Measurements from ENCODE around the gene MAGI3.

Gene MAGI3

DNA sequence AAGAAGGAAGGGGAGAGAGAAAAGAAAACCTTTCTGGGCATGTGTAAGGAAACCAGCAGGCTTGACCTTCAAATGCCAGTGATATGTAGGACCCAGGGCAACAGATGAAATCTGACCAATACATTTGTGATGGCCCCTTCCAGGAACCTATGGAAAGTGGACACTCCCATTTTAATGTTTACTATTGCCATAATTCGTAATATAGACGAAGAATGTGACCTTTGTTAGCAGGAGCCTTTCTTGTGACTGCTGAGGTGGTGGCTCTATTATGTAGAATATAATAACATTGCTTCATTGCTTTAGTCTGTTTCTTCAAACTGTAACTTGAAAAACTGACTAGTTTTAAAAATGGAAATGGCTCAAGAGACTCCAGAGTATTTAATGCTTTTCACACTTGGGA lies 150.8 kb downstream of the MAGI3 start:
- H3K79me2 ChIP-seq (ENCODE audit: low read length) = no peaks in the 10 kb centered on the region
- no peaks in the 10 kb centered on the region for H3K36me3 ChIP-seq (replicated peaks; ENCODE audit: low read depth, low read length)
- no peak overlapping the region for H3K4me2 ChIP-seq (ENCODE audit: low read length)
- H3K9me3 ChIP-seq (ENCODE audit: insufficient read depth, low read length) = no peaks in the 10 kb centered on the region
- H4K20me1 ChIP-seq (ENCODE audit: insufficient read depth, low read length) = no peaks in the 10 kb centered on the region
- H3K4me3 ChIP-seq (ENCODE audit: low read length) = no peak overlapping the region
- H2AFZ ChIP-seq (ENCODE audit: low read depth, low read length) = no peak overlapping the region
- H3K9ac ChIP-seq (ENCODE audit: low read length) = no peak overlapping the region
- no peaks in the 10 kb centered on the region for H3K27me3 ChIP-seq (ENCODE audit: low read depth, low read length)
- H3K27ac ChIP-seq (ENCODE audit: low read length) = no peak overlapping the region
- TF ChIP-seq EZH2phosphoT487 (IDR thresholded peaks at IDR 0.05; ENCODE audit: low read depth) = no peak
- TF ChIP-seq CTCF (IDR thresholded peaks at IDR 0.05; ENCODE audit: low read depth, low read length) = no peak
- H3K4me1 ChIP-seq (ENCODE audit: low read length) = no peaks in the 10 kb centered on the region

- Histone ChIP-seq H3K9ac (ENCODE audit: low read length) (no peak overlapping the region), H3K27ac (ENCODE audit: low read length) (no peak overlapping the region), H3K79me2 (ENCODE audit: low read length) (no peaks in the 10 kb centered on the region), H3K9me3 (ENCODE audit: insufficient read depth, low read length) (no peaks in the 10 kb centered on the region), H2AFZ (ENCODE audit: low read depth, low read length) (no peak overlapping the region), H3K36me3 (replicated peaks; ENCODE audit: low read depth, low read length) (no peaks in the 10 kb centered on the region), H3K27me3 (ENCODE audit: low read depth, low read length) (no peaks in the 10 kb centered on the region), H3K4me2 (ENCODE audit: low read length) (no peak overlapping the region), H3K4me3 (ENCODE audit: low read length) (no peak overlapping the region), H3K4me1 (ENCODE audit: low read length) (no peaks in the 10 kb centered on the region), H4K20me1 (ENCODE audit: insufficient read depth, low read length) (no peaks in the 10 kb centered on the region)
- no peak for TF ChIP-seq CTCF (IDR thresholded peaks at IDR 0.05; ENCODE audit: low read depth, low read length)
- no peak for TF ChIP-seq EZH2phosphoT487 (IDR thresholded peaks at IDR 0.05; ENCODE audit: low read depth)
These were observed 151.9 kb downstream of the MAGI3 start for GRCh38 chr1:113542221-113542701.

- Histone ChIP-seq H3K9me3 (ENCODE audit: insufficient read depth, low read length) (no peaks in the 10 kb centered on the region), H3K4me1 (ENCODE audit: low read length) (no peaks in the 10 kb centered on the region), H3K36me3 (replicated peaks; ENCODE audit: low read depth, low read length) (no peaks in the 10 kb centered on the region), H3K27ac (ENCODE audit: low read length) (no peak overlapping the region), H3K4me3 (ENCODE audit: low read length) (no peak overlapping the region), H3K9ac (ENCODE audit: low read length) (no peak overlapping the region), H4K20me1 (ENCODE audit: insufficient read depth, low read length) (no peaks in the 10 kb centered on the region), H2AFZ (ENCODE audit: low read depth, low read length) (no peak overlapping the region), H3K27me3 (ENCODE audit: low read depth, low read length) (no peaks in the 10 kb centered on the region), H3K79me2 (ENCODE audit: low read length) (no peaks in the 10 kb centered on the region), H3K4me2 (ENCODE audit: low read length) (no peak overlapping the region)
- TF ChIP-seq CTCF (IDR thresholded peaks at IDR 0.05; ENCODE audit: low read depth, low read length) = no peak
- no peak for TF ChIP-seq EZH2phosphoT487 (IDR thresholded peaks at IDR 0.05; ENCODE audit: low read depth)
These were observed 152.8 kb downstream of the MAGI3 start for GRCh38 chr1:113543110-113543509.

GRCh38 chr1:113545210-113545609 lies 154.9 kb downstream of the MAGI3 start:
- Histone ChIP-seq H3K27me3 (ENCODE audit: low read depth, low read length) (no peaks in the 10 kb centered on the region), H3K79me2 (ENCODE audit: low read length) (no peaks in the 10 kb centered on the region), H3K4me2 (ENCODE audit: low read length) (no peak overlapping the region), H3K4me3 (ENCODE audit: low read length) (no peak overlapping the region), H3K4me1 (ENCODE audit: low read length) (no peaks in the 10 kb centered on the region), H3K9ac (ENCODE audit: low read length) (no peak overlapping the region), H4K20me1 (ENCODE audit: insufficient read depth, low read length) (no peaks in the 10 kb centered on the region), H3K36me3 (replicated peaks; ENCODE audit: low read depth, low read length) (no peaks in the 10 kb centered on the region), H3K27ac (ENCODE audit: low read length) (no peak overlapping the region), H3K9me3 (ENCODE audit: insufficient read depth, low read length) (no peaks in the 10 kb centered on the region), H2AFZ (ENCODE audit: low read depth, low read length) (no peak overlapping the region)
- TF ChIP-seq EZH2phosphoT487 (IDR thresholded peaks at IDR 0.05; ENCODE audit: low read depth) (no peak), CTCF (IDR thresholded peaks at IDR 0.05; ENCODE audit: low read depth, low read length) (no peak)

Measured in OCI-LY3 (cell line).